Neuronal stem cell (in vitro differentiated cells): Measurements from ENCODE around the gene PRRC2B.
A peak's percentile ranks its signal among the peaks of the same experiment; 100 is the strongest.

Experiments
- DNase-seq: peaks from one replicate; pipeline ENCODE4 v3.0.0-alpha.2; 2013; ENCODE audit warnings: low spot score
- H2AFZ ChIP-seq: one replicate; pipeline ENCODE4 v1.6.1; 2013; ENCODE audit warnings: mild to moderate bottlenecking, low read length, inconsistent platforms
- H2AK5ac ChIP-seq: 2 replicates; pipeline ENCODE4 v1.6.1; 2013; ENCODE audit warnings: low read depth, mild to moderate bottlenecking, inconsistent platforms, low read length, moderate library complexity, mixed read lengths
- H2BK120ac ChIP-seq: 2 replicates; pipeline ENCODE4 v1.6.1; 2013; ENCODE audit warnings: low read depth, mild to moderate bottlenecking, inconsistent platforms, low read length, moderate library complexity, mixed read lengths
- H2BK12ac ChIP-seq: one replicate; pipeline ENCODE4 v1.6.1; 2013; ENCODE audit warnings: low read length, inconsistent platforms
- H2BK15ac ChIP-seq: 2 replicates; pipeline ENCODE4 v1.6.1; 2013; ENCODE audit warnings: mild to moderate bottlenecking, low read length, inconsistent platforms, mixed read lengths
- H2BK5ac ChIP-seq: one replicate; pipeline ENCODE4 v1.6.1; 2013; ENCODE audit warnings: inconsistent platforms, mild to moderate bottlenecking, low read length, moderate library complexity
- H3K14ac ChIP-seq: one replicate; pipeline ENCODE4 v1.6.1; 2013; ENCODE audit warnings: low read length, inconsistent platforms
- H3K18ac ChIP-seq: 2 replicates; pipeline ENCODE4 v1.6.1; 2013; ENCODE audit warnings: low read length, inconsistent platforms
- H3K23ac ChIP-seq: 2 replicates; pipeline ENCODE4 v1.6.1; 2013; ENCODE audit warnings: low read depth, mild to moderate bottlenecking, mixed read lengths, low read length, inconsistent platforms; ENCODE audit not compliant: poor library complexity
- H3K27ac ChIP-seq: replicated peaks from 3 replicates; pipeline ENCODE4 v1.5.1; 2013; ENCODE audit warnings: low read length, inconsistent platforms
- H3K27me3 ChIP-seq, 3 experiments: 2 replicates each; pipeline ENCODE4 v1.6.1; 2013; ENCODE audit warnings: low read length in 3 of 3, mild to moderate bottlenecking in 2 of 3, inconsistent platforms in 1 of 3, low read depth in 1 of 3, mixed read lengths in 1 of 3, moderate library complexity in 1 of 3; ENCODE audit not compliant: control insufficient read depth in 3 of 3, insufficient read depth in 3 of 3
- H3K36me3 ChIP-seq, 2 donors: replicated peaks in 1 of 2; 2 replicates each; pipeline ENCODE4 v1.6.1; 2013; ENCODE audit warnings: low read length in 2 of 2; ENCODE audit not compliant: control insufficient read depth in 2 of 2, insufficient read depth in 2 of 2
- H3K4ac ChIP-seq: 2 replicates; pipeline ENCODE4 v1.6.1; 2013; ENCODE audit warnings: inconsistent platforms, mild to moderate bottlenecking, low read length, moderate library complexity
- H3K4me1 ChIP-seq, 2 donors: 1 replicate in 1 of 2; 2 replicates in 1 of 2; pipeline ENCODE4 v1.6.1; 2013; ENCODE audit warnings: low read length in 2 of 2, low read depth in 1 of 2; ENCODE audit not compliant: control insufficient read depth in 2 of 2, insufficient read depth in 1 of 2
- H3K4me2 ChIP-seq: one replicate; pipeline ENCODE4 v1.6.1; 2013; ENCODE audit warnings: mild to moderate bottlenecking, low read length, inconsistent platforms; ENCODE audit not compliant: insufficient read depth, poor library complexity, severe bottlenecking
- H3K4me3 ChIP-seq, 2 donors: 2 replicates each; pipeline ENCODE4 v1.5.1; 2013; ENCODE audit warnings: low read length in 2 of 2, mild to moderate bottlenecking in 2 of 2, inconsistent platforms in 1 of 2, moderate library complexity in 1 of 2
- H3K79me1 ChIP-seq: one replicate; pipeline ENCODE4 v1.6.1; 2013; ENCODE audit warnings: low read depth, mild to moderate bottlenecking, inconsistent platforms, low read length, moderate library complexity
- H3K9ac ChIP-seq: one replicate; pipeline ENCODE4 v1.6.1; 2013; ENCODE audit warnings: mild to moderate bottlenecking, low read depth, low read length, inconsistent platforms; ENCODE audit not compliant: poor library complexity
- H3K9me3 ChIP-seq, 2 donors: replicated peaks in 1 of 2; 2 replicates each; pipeline versions ENCODE3 to v1.6.1; 2013; ENCODE audit warnings: low read length in 2 of 2, mild to moderate bottlenecking in 2 of 2, inconsistent platforms in 1 of 2, low read depth in 1 of 2, mixed read lengths in 1 of 2, moderate library complexity in 1 of 2; ENCODE audit not compliant: control insufficient read depth in 2 of 2, insufficient read depth in 1 of 2
- H4K8ac ChIP-seq: one replicate; pipeline ENCODE4 v1.6.1; 2013; ENCODE audit warnings: low read depth, mild to moderate bottlenecking, inconsistent platforms, low read length, moderate library complexity
- H4K91ac ChIP-seq: one replicate; pipeline ENCODE4 v1.6.1; 2013; ENCODE audit warnings: low read length, low read depth, mild to moderate bottlenecking, inconsistent platforms; ENCODE audit not compliant: poor library complexity
- WGBS, 2 donors: extraction: QIAGEN DNeasy Blood & Tissue Kit; methylation state at CpG; one replicate each; pipeline ENCODE4 v1.1.7; 2013; ENCODE audit warnings: missing lambda C conversion rate in 2 of 2, mixed read lengths in 1 of 2; ENCODE audit not compliant: insufficient read length in 2 of 2, insufficient replicate concordance in 1 of 2; ENCODE audit errors: extremely low coverage in 2 of 2; 5-methylcytosine and 5-hydroxymethylcytosine counted together

The PRRC2B gene

GRCh38 chr9:131417264-131418142, 23.6 kb downstream of the PRRC2B start:
- H3K9me3 ChIP-seq: peaks cover 8 to 31% of the 10 kb centered on the region in 2 donors
- H3K4me1 ChIP-seq: peaks cover 17 to 42% of the 10 kb centered on the region in 2 donors
- H3K9ac ChIP-seq: no peak overlapping the region
- H3K27ac ChIP-seq: peak overlapping the region; percentile 27
- H3K18ac ChIP-seq: peak overlapping the region; percentile 5
- no peak for DNase-seq
- H3K14ac ChIP-seq: no peak overlapping the region
- H3K79me1 ChIP-seq: peaks cover 10% of the 10 kb centered on the region
- no peak overlapping the region for H2AK5ac ChIP-seq
- no peaks in the 10 kb centered on the region for H3K27me3 ChIP-seq
- no peak overlapping the region for H3K4me3 ChIP-seq
- H2BK120ac ChIP-seq: no peak overlapping the region
- peaks cover 16 to 92% of the 10 kb centered on the region in 2 donors for H3K36me3 ChIP-seq
- no peak overlapping the region for H2BK15ac ChIP-seq
- WGBS, 2 donors: no CpG with 5 or more reads among the region's 13 CpGs
- H3K4me2 ChIP-seq: no peak overlapping the region
- H3K23ac ChIP-seq: no peak overlapping the region
- no peak overlapping the region for H2BK5ac ChIP-seq
- no peak overlapping the region for H3K4ac ChIP-seq
- H2BK12ac ChIP-seq: no peak overlapping the region
- H4K91ac ChIP-seq: no peak overlapping the region
- no peak overlapping the region for H4K8ac ChIP-seq
- H2AFZ ChIP-seq: no peak overlapping the region

DNA sequence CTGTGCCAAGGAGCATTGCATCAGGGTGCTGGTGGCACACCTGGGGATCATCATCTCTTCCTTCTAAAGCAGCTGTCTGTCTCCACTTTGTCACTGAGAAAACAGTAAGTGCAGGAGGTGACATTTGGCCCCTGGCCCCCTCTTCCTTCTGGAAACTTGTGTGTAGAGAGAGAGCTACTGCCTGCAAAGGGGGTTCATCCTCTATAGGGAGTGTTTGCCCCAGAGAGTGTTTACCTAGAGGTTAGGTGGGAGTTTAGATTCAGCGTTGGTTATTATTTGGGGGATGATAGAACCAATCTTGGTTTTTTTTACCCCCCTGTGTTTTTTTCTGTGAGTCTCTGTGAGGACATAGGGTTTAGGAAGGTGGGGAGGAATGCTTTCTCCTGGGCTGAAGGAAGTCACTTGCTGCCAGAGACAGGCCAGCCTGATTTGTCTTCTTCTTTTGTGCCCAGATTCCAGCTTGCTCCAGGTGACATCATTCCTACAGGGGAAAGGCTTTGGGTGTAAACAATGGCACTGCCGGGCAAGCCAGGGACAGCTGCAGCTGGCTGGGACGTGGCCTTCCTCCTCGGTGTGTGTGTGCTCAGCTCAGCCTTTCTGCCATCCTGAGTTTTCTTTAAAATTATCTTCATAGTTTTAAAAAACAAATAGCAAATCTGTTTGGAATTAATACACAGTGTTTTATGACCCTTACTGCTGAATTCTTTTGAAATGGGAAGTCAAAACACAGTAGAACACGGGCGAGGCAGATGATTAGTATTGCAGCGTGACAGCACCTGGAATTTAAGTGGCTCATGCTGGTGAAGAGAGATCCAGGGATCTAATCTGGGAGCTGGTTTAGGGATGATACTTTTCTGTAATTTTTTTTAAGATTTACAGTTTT, 24.5 kb downstream of the PRRC2B start:
- Histone ChIP-seq H3K36me3 (peaks cover 13 to 92% of the 10 kb centered on the region in 2 donors), H3K9me3 (peaks cover 6 to 23% of the 10 kb centered on the region in 2 donors), H3K27ac (peak overlapping the region; percentile 7), H3K79me1 (peaks cover 8% of the 10 kb centered on the region), H4K91ac (no peak overlapping the region), H2AK5ac (no peak overlapping the region), H3K23ac (no peak overlapping the region), H3K4me1 (peaks cover 24 to 49% of the 10 kb centered on the region in 2 donors), H2AFZ (no peak overlapping the region), H3K4me2 (no peak overlapping the region), H2BK5ac (no peak overlapping the region), H3K27me3 (no peaks in the 10 kb centered on the region), H2BK120ac (no peak overlapping the region), H3K14ac (no peak overlapping the region), H3K4ac (no peak overlapping the region), H3K4me3 (no peak overlapping the region), H3K9ac (no peak overlapping the region), H2BK15ac (no peak overlapping the region), H3K18ac (peak overlapping the region; percentile 5), H4K8ac (no peak overlapping the region), H2BK12ac (no peak overlapping the region)
- no peak for DNase-seq
- WGBS, 2 donors: no CpG with 5 or more reads among the region's 7 CpGs

DNA sequence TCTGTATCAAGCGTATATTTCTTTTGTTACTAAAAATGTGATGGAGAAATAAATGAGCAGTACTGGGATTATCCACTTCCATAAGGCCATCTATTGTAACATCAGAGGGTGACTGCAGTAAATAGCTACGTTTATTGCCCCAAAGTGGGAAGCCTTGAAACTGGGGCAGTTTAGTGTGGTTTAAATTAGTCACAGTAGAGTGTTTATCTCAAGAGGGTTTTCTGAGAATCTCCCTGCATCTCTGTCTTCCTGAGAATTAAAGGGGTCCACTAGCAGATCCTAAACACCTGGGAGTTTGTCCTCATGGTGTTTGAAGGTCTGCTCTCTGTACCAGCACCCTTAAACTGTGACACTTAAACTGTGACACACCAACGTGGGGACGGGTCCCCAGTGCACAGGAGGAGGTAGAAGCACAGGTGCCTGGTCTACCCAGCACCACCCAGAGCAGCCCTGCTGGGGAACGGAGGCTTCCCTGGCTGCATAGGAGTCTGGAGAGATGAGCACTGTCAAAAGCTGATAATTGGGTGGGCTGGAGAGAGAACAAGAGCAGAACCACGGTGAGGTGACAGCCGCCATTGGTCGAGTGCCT, 25.2 kb downstream of the PRRC2B start:
- no peak overlapping the region for H3K4ac ChIP-seq
- no peak overlapping the region for H3K4me2 ChIP-seq
- no peak overlapping the region for H2BK15ac ChIP-seq
- H3K27ac ChIP-seq: peak overlapping the region; percentile 16
- no peak overlapping the region for H2BK12ac ChIP-seq
- DNase-seq: no peak
- H3K27me3 ChIP-seq: no peaks in the 10 kb centered on the region
- no peak overlapping the region for H4K8ac ChIP-seq
- H2BK5ac ChIP-seq: no peak overlapping the region
- H3K4me3 ChIP-seq: no peak overlapping the region
- peaks cover 8% of the 10 kb centered on the region for H3K79me1 ChIP-seq
- no peak overlapping the region for H3K23ac ChIP-seq
- peak overlapping the region; percentile 27 for H3K9ac ChIP-seq
- peaks cover 11 to 93% of the 10 kb centered on the region in 2 donors for H3K36me3 ChIP-seq
- no peak overlapping the region for H3K14ac ChIP-seq
- H4K91ac ChIP-seq: no peak overlapping the region
- whole genome bisulfite sequencing, 2 donors: no CpG with 5 or more reads among the region's 8 CpGs
- no peak overlapping the region for H2AK5ac ChIP-seq
- H3K18ac ChIP-seq: no peak overlapping the region
- H3K9me3 ChIP-seq: peaks cover 4 to 17% of the 10 kb centered on the region in 2 donors
- H2BK120ac ChIP-seq: no peak overlapping the region
- H3K4me1 ChIP-seq: peaks cover 24 to 50% of the 10 kb centered on the region in 2 donors
- H2AFZ ChIP-seq: no peak overlapping the region
